ENCODE measurements around the gene TSEN15.
A peak's percentile ranks its signal among the peaks of the same experiment; 100 is the strongest.
"Not testable (repeated sequence)": the region's sequence is repeated elsewhere in the genome, so short reads cannot be mapped to it uniquely, and the experiment has no call there.

TSEN15 gene

GRCh38 chr1:184031409-184032107 lies 20.0 kb upstream of the TSEN15 start:
- DNase-seq (ENCODE audit: low read depth in 2 of 2): no peak

- no peak for DNase-seq (ENCODE audit: low read depth in 2 of 2)
Measured at GRCh38 chr1:184032306-184032929, 19.1 kb upstream of the TSEN15 start.

- no peak for DNase-seq (ENCODE audit: low read depth in 2 of 2)
Measured at GRCh38 chr1:184032930-184033418, 18.6 kb upstream of the TSEN15 start.

- no peak for DNase-seq (ENCODE audit: low read depth in 2 of 2)
Measured at GRCh38 chr1:184033711-184034167, 17.8 kb upstream of the TSEN15 start.

GRCh38 chr1:184034761-184035379 lies 16.7 kb upstream of the TSEN15 start:
- DNase-seq (ENCODE audit: low read depth in 2 of 2): no peak

- DNase-seq (ENCODE audit: low read depth in 2 of 2): peak in 1 of 2 experiments; percentile 2
Measured at GRCh38 chr1:184035719-184036516, 15.6 kb upstream of the TSEN15 start.

- DNase-seq (ENCODE audit: low read depth in 2 of 2): peak in 1 of 2 experiments; percentile 1
Measured at GRCh38 chr1:184036517-184036949, 15.0 kb upstream of the TSEN15 start.

GRCh38 chr1:184037849-184038591 lies 13.5 kb upstream of the TSEN15 start:
- DNase-seq (ENCODE audit: low read depth in 2 of 2): no peak

GRCh38 chr1:184039126-184039525 lies 12.4 kb upstream of the TSEN15 start:
- DNase-seq (ENCODE audit: low read depth in 2 of 2): no peak

GRCh38 chr1:184041731-184042130 lies 9.8 kb upstream of the TSEN15 start:
- no peak for DNase-seq (ENCODE audit: low read depth in 2 of 2)

GRCh38 chr1:184043315-184043714 lies 8.2 kb upstream of the TSEN15 start:
- DNase-seq (ENCODE audit: low read depth in 2 of 2): not testable (repeated sequence)

- DNase-seq (ENCODE audit: low read depth in 2 of 2): no peak
Measured at GRCh38 chr1:184044603-184045376, 6.7 kb upstream of the TSEN15 start.

- not testable (repeated sequence) for DNase-seq (ENCODE audit: low read depth in 2 of 2)
Measured at GRCh38 chr1:184047541-184047940, 4.0 kb upstream of the TSEN15 start.

- no peak for DNase-seq (ENCODE audit: low read depth in 2 of 2)
Measured at GRCh38 chr1:184048561-184049240, 2.8 kb upstream of the TSEN15 start.

- DNase-seq (ENCODE audit: low read depth in 2 of 2): no peak
Measured at GRCh38 chr1:184049291-184049690, 2.2 kb upstream of the TSEN15 start.

GRCh38 chr1:184049836-184050468 lies 1.6 kb upstream of the TSEN15 start:
- DNase-seq (ENCODE audit: low read depth in 2 of 2): no peak

- DNase-seq (ENCODE audit: low read depth in 2 of 2): no peak
Measured at GRCh38 chr1:184050636-184051035, 894 bp upstream of the TSEN15 start.

- no peak for DNase-seq (ENCODE audit: low read depth in 2 of 2)
Measured at GRCh38 chr1:184051138-184051484, 419 bp upstream of the TSEN15 start.

GRCh38 chr1:184052194-184052559 lies 647 bp downstream of the TSEN15 start:
- DNase-seq (ENCODE audit: low read depth in 2 of 2): no peak
